Measurements from ENCODE around the gene DOK7.

Gene DOK7

DNA sequence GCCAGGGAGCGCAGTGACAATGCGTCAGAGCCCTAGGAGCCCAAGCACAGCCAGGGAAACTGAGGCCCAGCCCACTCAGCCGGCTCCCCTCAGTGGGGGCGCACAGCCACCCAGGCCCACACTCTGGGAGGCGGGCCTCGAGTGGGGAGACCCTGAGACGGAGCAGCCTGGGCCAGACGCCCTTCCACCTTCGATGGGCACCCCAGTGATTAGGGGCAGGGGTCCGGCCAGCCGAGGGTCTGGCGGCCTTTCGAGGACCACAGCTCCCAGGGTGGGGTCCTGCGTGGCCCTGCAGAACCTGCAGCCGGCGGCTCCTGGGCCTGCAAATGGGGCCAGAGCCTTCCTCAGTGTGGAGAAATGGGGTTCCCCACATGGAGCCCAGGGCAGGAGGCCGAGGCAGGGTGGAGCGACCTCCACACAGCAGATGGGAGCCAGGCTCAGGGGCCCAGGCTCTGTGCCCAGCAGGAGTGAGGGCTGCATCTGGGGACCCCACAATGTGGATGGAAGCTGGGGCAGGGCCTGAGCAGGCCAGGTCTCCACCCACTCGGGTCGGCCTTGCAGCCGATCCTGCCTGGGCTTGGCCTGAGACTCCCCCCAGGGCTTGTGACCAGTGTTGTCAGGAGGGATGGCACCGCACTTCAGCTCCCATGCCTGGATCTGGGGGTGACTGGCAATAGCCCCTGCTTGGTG lies 16.3 kb upstream of the DOK7 start:
- TF ChIP-seq FOXP2 (optimal IDR thresholded peaks at IDR 0.05; ENCODE audit: borderline replicate concordance, extremely low read depth, extremely low read length, insufficient read depth) (no peak), POLR2AphosphoS5 (IDR thresholded peaks at IDR 0.05; ENCODE audit: low read depth, low read length) (no peak)

DNA sequence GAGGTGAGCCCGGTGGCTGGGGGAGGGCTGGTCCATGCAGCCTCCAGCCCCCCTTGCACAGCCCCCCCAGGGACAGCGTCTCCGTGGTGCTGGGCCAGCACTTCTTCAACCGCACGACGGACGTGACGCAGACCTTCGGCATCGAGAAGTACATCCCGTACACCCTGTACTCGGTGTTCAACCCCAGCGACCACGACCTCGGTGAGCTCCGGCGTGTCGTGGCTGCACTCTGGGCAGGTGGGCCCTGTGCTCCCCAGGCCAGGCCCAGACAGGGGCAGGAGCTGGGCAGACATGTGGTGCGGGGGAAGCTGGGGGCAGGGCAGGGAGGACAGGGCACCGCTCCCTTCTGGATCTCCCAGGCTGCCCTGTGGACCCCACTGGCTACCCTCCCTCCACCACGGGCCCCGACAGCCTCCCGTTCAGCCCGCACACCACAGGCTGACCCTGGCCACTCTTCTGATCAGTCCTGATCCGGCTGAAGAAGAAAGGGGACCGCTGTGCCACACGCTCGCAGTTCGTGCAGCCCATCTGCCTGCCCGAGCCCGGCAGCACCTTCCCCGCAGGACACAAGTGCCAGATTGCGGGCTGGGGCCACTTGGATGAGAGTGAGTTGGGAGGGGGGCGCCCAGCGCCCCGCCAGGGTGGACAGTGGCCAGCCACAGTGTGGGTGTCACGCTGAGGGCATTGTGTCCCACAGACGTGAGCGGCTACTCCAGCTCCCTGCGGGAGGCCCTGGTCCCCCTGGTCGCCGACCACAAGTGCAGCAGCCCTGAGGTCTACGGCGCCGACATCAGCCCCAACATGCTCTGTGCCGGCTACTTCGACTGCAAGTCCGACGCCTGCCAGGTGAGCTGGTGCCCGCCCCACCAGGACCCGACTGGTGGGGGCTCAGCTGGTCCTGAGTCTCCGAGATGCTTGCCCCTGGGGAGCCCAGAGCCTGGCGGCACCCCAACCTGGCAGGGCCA lies 15.4 kb upstream of the DOK7 start:
- TF ChIP-seq, protein P1, sequence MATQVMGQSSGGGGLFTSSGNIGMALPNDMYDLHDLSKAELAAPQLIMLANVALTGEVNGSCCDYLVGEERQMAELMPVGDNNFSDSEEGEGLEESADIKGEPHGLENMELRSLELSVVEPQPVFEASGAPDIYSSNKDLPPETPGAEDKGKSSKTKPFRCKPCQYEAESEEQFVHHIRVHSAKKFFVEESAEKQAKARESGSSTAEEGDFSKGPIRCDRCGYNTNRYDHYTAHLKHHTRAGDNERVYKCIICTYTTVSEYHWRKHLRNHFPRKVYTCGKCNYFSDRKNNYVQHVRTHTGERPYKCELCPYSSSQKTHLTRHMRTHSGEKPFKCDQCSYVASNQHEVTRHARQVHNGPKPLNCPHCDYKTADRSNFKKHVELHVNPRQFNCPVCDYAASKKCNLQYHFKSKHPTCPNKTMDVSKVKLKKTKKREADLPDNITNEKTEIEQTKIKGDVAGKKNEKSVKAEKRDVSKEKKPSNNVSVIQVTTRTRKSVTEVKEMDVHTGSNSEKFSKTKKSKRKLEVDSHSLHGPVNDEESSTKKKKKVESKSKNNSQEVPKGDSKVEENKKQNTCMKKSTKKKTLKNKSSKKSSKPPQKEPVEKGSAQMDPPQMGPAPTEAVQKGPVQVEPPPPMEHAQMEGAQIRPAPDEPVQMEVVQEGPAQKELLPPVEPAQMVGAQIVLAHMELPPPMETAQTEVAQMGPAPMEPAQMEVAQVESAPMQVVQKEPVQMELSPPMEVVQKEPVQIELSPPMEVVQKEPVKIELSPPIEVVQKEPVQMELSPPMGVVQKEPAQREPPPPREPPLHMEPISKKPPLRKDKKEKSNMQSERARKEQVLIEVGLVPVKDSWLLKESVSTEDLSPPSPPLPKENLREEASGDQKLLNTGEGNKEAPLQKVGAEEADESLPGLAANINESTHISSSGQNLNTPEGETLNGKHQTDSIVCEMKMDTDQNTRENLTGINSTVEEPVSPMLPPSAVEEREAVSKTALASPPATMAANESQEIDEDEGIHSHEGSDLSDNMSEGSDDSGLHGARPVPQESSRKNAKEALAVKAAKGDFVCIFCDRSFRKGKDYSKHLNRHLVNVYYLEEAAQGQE (IDR thresholded peaks at IDR 0.05; ENCODE audit: insufficient read depth in 1 of 2, low read depth in 2 of 2, low read length in 2 of 2): no peak
- TF ChIP-seq POLR2AphosphoS5 (IDR thresholded peaks at IDR 0.05; ENCODE audit: low read depth, low read length) (no peak), TAF1 (IDR thresholded peaks at IDR 0.05; ENCODE audit: borderline replicate concordance, insufficient read depth, low read length) (no peak), SIN3A (IDR thresholded peaks at IDR 0.05; ENCODE audit: borderline replicate concordance, insufficient read depth, low read length) (no peak), FOXP2 (optimal IDR thresholded peaks at IDR 0.05; ENCODE audit: borderline replicate concordance, extremely low read depth, extremely low read length, insufficient read depth) (no peak)

GRCh38 chr4:3449047-3449573 lies 14.0 kb upstream of the DOK7 start:
- TF ChIP-seq, protein P1 (IDR thresholded peaks at IDR 0.05; ENCODE audit: insufficient read depth in 1 of 2, low read depth in 2 of 2, low read length in 2 of 2): no peak
- no peak for TF ChIP-seq TAF1 (IDR thresholded peaks at IDR 0.05; ENCODE audit: borderline replicate concordance, insufficient read depth, low read length)
- TF ChIP-seq SIN3A (IDR thresholded peaks at IDR 0.05; ENCODE audit: borderline replicate concordance, insufficient read depth, low read length): no peak
- TF ChIP-seq FOXP2 (optimal IDR thresholded peaks at IDR 0.05; ENCODE audit: borderline replicate concordance, extremely low read depth, extremely low read length, insufficient read depth): no peak
- no peak for TF ChIP-seq POLR2AphosphoS5 (IDR thresholded peaks at IDR 0.05; ENCODE audit: low read depth, low read length)

- TF ChIP-seq TAF1 (IDR thresholded peaks at IDR 0.05; ENCODE audit: borderline replicate concordance, insufficient read depth, low read length) (no peak), POLR2AphosphoS5 (IDR thresholded peaks at IDR 0.05; ENCODE audit: low read depth, low read length) (no peak), FOXP2 (optimal IDR thresholded peaks at IDR 0.05; ENCODE audit: borderline replicate concordance, extremely low read depth, extremely low read length, insufficient read depth) (no peak), SIN3A (IDR thresholded peaks at IDR 0.05; ENCODE audit: borderline replicate concordance, insufficient read depth, low read length) (no peak)
- TF ChIP-seq, protein P1 (IDR thresholded peaks at IDR 0.05; ENCODE audit: insufficient read depth in 1 of 2, low read depth in 2 of 2, low read length in 2 of 2): no peak
These were observed 13.3 kb upstream of the DOK7 start for GRCh38 chr4:3449574-3450534.
